ENCODE measurements around the gene TTLL5.

DNA sequence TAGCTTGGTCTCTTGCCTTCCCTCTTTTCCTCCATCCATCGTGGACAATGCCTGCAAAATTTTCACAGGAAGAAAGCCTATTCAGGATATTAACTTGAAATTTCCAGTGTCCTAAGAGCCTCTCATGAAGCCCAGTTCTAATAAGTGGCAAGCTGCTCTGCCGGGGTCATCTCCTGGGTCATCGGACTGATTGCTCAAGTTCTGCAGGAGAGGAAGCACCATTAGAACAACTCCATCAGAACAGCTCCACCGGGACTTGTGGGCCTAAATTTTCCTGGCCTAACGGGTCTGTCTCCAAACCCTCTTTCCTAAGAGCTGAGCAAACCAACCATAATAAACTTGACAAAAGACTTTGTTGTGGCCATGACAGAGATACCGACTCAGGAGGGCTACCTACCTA is 14.3 kb upstream of the TTLL5 start:
- TF ChIP-seq GATA3 (IDR thresholded peaks at IDR 0.05; ENCODE audit: borderline replicate concordance), result no peak
- no peak for TF ChIP-seq TP53 (CRISPR knock-in tag; IDR thresholded peaks at IDR 0.05)
- TF ChIP-seq CEBPB (IDR thresholded peaks at IDR 0.05), result no peak
- TF ChIP-seq, protein P1, sequence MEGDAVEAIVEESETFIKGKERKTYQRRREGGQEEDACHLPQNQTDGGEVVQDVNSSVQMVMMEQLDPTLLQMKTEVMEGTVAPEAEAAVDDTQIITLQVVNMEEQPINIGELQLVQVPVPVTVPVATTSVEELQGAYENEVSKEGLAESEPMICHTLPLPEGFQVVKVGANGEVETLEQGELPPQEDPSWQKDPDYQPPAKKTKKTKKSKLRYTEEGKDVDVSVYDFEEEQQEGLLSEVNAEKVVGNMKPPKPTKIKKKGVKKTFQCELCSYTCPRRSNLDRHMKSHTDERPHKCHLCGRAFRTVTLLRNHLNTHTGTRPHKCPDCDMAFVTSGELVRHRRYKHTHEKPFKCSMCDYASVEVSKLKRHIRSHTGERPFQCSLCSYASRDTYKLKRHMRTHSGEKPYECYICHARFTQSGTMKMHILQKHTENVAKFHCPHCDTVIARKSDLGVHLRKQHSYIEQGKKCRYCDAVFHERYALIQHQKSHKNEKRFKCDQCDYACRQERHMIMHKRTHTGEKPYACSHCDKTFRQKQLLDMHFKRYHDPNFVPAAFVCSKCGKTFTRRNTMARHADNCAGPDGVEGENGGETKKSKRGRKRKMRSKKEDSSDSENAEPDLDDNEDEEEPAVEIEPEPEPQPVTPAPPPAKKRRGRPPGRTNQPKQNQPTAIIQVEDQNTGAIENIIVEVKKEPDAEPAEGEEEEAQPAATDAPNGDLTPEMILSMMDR (IDR thresholded peaks at IDR 0.05), result no peak
- TF ChIP-seq KDM1A (IDR thresholded peaks at IDR 0.05; ENCODE audit: low read depth), result no peak
- TF ChIP-seq RFX5 (IDR thresholded peaks at IDR 0.05), result no peak
- TF ChIP-seq, protein P2, sequence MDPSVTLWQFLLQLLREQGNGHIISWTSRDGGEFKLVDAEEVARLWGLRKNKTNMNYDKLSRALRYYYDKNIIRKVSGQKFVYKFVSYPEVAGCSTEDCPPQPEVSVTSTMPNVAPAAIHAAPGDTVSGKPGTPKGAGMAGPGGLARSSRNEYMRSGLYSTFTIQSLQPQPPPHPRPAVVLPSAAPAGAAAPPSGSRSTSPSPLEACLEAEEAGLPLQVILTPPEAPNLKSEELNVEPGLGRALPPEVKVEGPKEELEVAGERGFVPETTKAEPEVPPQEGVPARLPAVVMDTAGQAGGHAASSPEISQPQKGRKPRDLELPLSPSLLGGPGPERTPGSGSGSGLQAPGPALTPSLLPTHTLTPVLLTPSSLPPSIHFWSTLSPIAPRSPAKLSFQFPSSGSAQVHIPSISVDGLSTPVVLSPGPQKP (IDR thresholded peaks at IDR 0.05; ENCODE audit: low read depth, low read length), result no peak
- TF ChIP-seq, protein P3, sequence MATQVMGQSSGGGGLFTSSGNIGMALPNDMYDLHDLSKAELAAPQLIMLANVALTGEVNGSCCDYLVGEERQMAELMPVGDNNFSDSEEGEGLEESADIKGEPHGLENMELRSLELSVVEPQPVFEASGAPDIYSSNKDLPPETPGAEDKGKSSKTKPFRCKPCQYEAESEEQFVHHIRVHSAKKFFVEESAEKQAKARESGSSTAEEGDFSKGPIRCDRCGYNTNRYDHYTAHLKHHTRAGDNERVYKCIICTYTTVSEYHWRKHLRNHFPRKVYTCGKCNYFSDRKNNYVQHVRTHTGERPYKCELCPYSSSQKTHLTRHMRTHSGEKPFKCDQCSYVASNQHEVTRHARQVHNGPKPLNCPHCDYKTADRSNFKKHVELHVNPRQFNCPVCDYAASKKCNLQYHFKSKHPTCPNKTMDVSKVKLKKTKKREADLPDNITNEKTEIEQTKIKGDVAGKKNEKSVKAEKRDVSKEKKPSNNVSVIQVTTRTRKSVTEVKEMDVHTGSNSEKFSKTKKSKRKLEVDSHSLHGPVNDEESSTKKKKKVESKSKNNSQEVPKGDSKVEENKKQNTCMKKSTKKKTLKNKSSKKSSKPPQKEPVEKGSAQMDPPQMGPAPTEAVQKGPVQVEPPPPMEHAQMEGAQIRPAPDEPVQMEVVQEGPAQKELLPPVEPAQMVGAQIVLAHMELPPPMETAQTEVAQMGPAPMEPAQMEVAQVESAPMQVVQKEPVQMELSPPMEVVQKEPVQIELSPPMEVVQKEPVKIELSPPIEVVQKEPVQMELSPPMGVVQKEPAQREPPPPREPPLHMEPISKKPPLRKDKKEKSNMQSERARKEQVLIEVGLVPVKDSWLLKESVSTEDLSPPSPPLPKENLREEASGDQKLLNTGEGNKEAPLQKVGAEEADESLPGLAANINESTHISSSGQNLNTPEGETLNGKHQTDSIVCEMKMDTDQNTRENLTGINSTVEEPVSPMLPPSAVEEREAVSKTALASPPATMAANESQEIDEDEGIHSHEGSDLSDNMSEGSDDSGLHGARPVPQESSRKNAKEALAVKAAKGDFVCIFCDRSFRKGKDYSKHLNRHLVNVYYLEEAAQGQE (IDR thresholded peaks at IDR 0.05), result no peak
- TF ChIP-seq POLR2AphosphoS2 (conservative IDR thresholded peaks at IDR 0.05; ENCODE audit: low read length), result no peak

Measured in A549 (cell line).